ENCODE data around the gene CDK11A.
"Not testable (repeated sequence)": the region's sequence is repeated elsewhere in the genome, so short reads cannot be mapped to it uniquely, and the experiment has no call there.

CDK11A gene

DNA sequence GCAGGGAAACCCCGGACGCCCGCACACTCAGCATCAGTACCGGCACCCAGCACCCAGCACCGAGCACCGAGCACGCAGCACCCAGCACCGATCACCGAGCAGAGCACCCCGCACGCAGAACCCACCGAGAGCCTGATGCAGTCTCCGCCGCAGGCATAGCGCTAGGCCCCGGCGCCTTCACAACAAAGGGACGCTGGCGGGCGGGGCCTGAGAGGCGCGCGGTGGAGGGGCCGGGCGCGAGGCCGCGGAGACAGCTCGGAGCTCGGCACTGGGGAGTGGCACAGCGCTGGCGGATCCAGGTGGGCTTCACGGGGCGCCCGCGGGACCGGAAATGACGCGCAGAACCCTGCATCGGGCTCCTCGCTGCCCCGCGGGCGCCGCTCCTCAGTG, 31.8 kb downstream of the CDK11A start:
- not testable (repeated sequence) for H3K27ac ChIP-seq (ENCODE audit: low read length); H3K9me3 ChIP-seq (ENCODE audit: control insufficient read depth in 1 of 2, low read length in 2 of 2); H3K4me1 ChIP-seq (ENCODE audit: control insufficient read depth in 1 of 2, insufficient read depth in 2 of 2, low read length in 2 of 2); H3K27me3 ChIP-seq (ENCODE audit: low read depth, low read length); H3K36me3 ChIP-seq (ENCODE audit: control insufficient read depth in 1 of 2, insufficient read depth in 2 of 2, low read length in 2 of 2)
- peak overlapping the region in 1 of 2 donors; percentile 55 for H3K4me3 ChIP-seq (ENCODE audit: low read depth in 1 of 2, low read length in 2 of 2)

GRCh38 chr1:1691443-1691842, 32.7 kb downstream of the CDK11A start:
- not testable (repeated sequence) for H3K36me3 ChIP-seq (ENCODE audit: control insufficient read depth in 1 of 2, insufficient read depth in 2 of 2, low read length in 2 of 2); H3K27ac ChIP-seq (ENCODE audit: low read length); H3K9me3 ChIP-seq (ENCODE audit: control insufficient read depth in 1 of 2, low read length in 2 of 2); H3K27me3 ChIP-seq (ENCODE audit: low read depth, low read length); H3K4me3 ChIP-seq (ENCODE audit: low read depth in 1 of 2, low read length in 2 of 2); H3K4me1 ChIP-seq (ENCODE audit: control insufficient read depth in 1 of 2, insufficient read depth in 2 of 2, low read length in 2 of 2)

- H3K27me3 ChIP-seq (ENCODE audit: low read depth, low read length); H3K4me3 ChIP-seq (ENCODE audit: low read depth in 1 of 2, low read length in 2 of 2); H3K9me3 ChIP-seq (ENCODE audit: control insufficient read depth in 1 of 2, low read length in 2 of 2); H3K27ac ChIP-seq (ENCODE audit: low read length); H3K36me3 ChIP-seq (ENCODE audit: control insufficient read depth in 1 of 2, insufficient read depth in 2 of 2, low read length in 2 of 2); H3K4me1 ChIP-seq (ENCODE audit: control insufficient read depth in 1 of 2, insufficient read depth in 2 of 2, low read length in 2 of 2): not testable (repeated sequence)
These were observed 34.6 kb downstream of the CDK11A start for GRCh38 chr1:1689526-1689925.

DNA sequence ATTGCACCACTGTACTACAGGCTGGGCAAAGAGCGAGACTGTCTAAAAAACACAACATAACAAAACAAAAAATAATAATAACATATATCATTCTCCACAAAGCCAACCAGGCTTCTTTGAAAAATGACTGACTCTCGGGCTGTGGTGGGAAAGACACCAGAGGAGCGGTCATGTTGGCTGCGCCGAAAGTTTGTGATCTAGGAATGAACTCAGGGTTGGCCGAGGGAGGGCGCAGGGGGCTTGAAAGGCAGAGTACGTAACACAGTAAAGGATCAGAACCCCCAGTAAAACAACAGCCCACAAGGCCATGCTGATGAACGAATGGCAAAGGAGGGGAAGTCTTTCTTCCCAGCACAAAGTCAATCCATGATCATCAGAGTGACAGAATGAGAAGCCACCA, 36.3 kb downstream of the CDK11A start:
- H3K4me1 ChIP-seq (ENCODE audit: control insufficient read depth in 1 of 2, insufficient read depth in 2 of 2, low read length in 2 of 2) = peaks cover 0 to 8% of the 10 kb centered on the region in 2 donors
- no peaks in the 10 kb centered on the region for H3K36me3 ChIP-seq (ENCODE audit: control insufficient read depth in 1 of 2, insufficient read depth in 2 of 2, low read length in 2 of 2)
- H3K27ac ChIP-seq (ENCODE audit: low read length) = no peak overlapping the region
- H3K4me3 ChIP-seq (ENCODE audit: low read depth in 1 of 2, low read length in 2 of 2) = no peak overlapping the region
- H3K9me3 ChIP-seq (ENCODE audit: control insufficient read depth in 1 of 2, low read length in 2 of 2) = no peaks in the 10 kb centered on the region
- H3K27me3 ChIP-seq (ENCODE audit: low read depth, low read length) = no peaks in the 10 kb centered on the region

DNA sequence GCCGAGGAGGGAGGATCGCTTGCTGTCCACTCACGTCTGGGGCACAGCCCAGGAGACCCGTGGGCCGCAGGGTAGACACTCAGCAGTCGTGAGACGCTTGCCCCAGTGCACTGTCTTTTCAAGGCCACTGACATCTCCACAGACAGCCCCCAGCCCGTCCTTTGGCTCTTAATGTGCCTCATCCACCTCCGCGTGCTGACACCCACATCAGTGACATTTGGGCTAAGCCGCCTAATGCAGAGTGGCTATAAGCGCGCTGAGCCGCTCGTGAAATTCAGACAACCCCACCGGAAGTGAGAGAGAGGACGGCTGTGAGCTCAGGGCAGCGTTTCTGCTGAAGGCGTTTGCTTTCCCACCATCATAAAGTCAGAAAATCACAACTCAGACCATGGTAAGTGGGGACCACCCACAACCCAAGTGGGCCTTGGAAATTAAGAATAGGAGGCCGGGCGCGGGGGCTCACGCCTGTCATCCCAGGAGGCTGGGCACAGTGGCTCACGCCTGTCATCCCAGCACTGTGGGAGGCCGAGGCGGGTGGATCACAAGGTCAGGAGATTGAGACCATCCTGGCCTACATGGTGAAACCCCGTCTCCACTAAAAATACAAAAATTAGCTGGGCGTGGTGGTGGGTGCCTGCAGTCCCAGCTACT, 40.0 kb downstream of the CDK11A start:
- Histone ChIP-seq H3K36me3 (ENCODE audit: control insufficient read depth in 1 of 2, insufficient read depth in 2 of 2, low read length in 2 of 2) (no peaks in the 10 kb centered on the region), H3K27me3 (ENCODE audit: low read depth, low read length) (no peaks in the 10 kb centered on the region), H3K4me3 (ENCODE audit: low read depth in 1 of 2, low read length in 2 of 2) (no peak overlapping the region), H3K9me3 (ENCODE audit: control insufficient read depth in 1 of 2, low read length in 2 of 2) (no peaks in the 10 kb centered on the region), H3K4me1 (ENCODE audit: control insufficient read depth in 1 of 2, insufficient read depth in 2 of 2, low read length in 2 of 2) (peaks cover 0 to 10% of the 10 kb centered on the region in 2 donors), H3K27ac (ENCODE audit: low read length) (no peak overlapping the region)

GRCh38 chr1:1683104-1683905, 40.9 kb downstream of the CDK11A start:
- H3K4me3 ChIP-seq (ENCODE audit: low read depth in 1 of 2, low read length in 2 of 2) = no peak overlapping the region
- no peaks in the 10 kb centered on the region for H3K36me3 ChIP-seq (ENCODE audit: control insufficient read depth in 1 of 2, insufficient read depth in 2 of 2, low read length in 2 of 2)
- no peaks in the 10 kb centered on the region for H3K27me3 ChIP-seq (ENCODE audit: low read depth, low read length)
- peaks cover 0 to 15% of the 10 kb centered on the region in 2 donors for H3K4me1 ChIP-seq (ENCODE audit: control insufficient read depth in 1 of 2, insufficient read depth in 2 of 2, low read length in 2 of 2)
- no peaks in the 10 kb centered on the region for H3K9me3 ChIP-seq (ENCODE audit: control insufficient read depth in 1 of 2, low read length in 2 of 2)
- H3K27ac ChIP-seq (ENCODE audit: low read length) = no peak overlapping the region

GRCh38 chr1:1680912-1681273, 43.3 kb downstream of the CDK11A start:
- Histone ChIP-seq H3K9me3 (ENCODE audit: control insufficient read depth in 1 of 2, low read length in 2 of 2) (no peaks in the 10 kb centered on the region), H3K27ac (ENCODE audit: low read length) (no peak overlapping the region), H3K27me3 (ENCODE audit: low read depth, low read length) (no peaks in the 10 kb centered on the region), H3K4me1 (ENCODE audit: control insufficient read depth in 1 of 2, insufficient read depth in 2 of 2, low read length in 2 of 2) (peaks cover 0 to 20% of the 10 kb centered on the region in 2 donors), H3K4me3 (ENCODE audit: low read depth in 1 of 2, low read length in 2 of 2) (no peak overlapping the region), H3K36me3 (ENCODE audit: control insufficient read depth in 1 of 2, insufficient read depth in 2 of 2, low read length in 2 of 2) (no peaks in the 10 kb centered on the region)

DNA sequence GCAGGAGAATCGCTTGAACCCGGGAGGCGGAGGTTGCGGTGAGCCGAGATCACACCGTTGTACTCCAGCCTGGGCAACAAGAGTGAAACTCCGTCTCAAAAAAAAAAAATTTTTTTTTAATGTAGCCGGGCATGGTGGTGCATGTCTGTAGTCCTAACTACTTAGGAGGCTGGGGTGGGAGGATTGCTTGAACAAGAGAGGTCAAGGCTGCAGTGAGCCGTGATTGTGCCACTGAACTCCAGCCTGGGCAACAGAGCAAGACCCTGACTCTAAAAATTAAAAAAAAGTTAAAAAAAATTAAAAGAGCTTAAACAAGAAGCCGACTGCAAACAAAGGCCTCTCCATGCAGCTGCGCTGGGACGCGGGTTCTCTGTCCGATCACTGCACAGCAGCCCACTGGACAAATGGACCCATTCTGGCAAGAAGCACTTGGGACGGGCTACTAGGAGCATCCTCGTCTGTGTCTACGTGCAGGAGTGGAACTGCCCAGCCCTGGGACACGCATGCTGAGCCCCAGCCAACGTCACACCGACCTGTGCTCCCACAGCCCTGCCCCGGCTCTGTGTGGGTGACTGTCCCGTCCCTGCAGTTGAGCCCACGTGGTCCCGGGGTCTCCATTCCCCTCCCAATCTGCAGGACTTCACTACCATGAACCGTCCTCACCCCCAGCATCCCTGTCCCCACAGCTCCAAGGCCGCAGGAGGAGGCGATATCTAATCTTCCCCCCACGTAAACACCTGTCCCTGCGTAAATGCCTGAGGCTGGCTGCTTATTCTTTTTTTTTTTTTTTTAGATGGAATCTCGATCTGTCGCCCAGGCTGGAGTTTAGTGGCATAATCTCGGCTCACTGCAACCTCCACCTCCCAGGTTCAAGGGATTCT, 43.9 kb downstream of the CDK11A start:
- Histone ChIP-seq H3K9me3 (ENCODE audit: control insufficient read depth in 1 of 2, low read length in 2 of 2) (no peaks in the 10 kb centered on the region), H3K4me3 (ENCODE audit: low read depth in 1 of 2, low read length in 2 of 2) (no peak overlapping the region), H3K27me3 (ENCODE audit: low read depth, low read length) (no peaks in the 10 kb centered on the region), H3K27ac (ENCODE audit: low read length) (no peak overlapping the region), H3K36me3 (ENCODE audit: control insufficient read depth in 1 of 2, insufficient read depth in 2 of 2, low read length in 2 of 2) (no peaks in the 10 kb centered on the region), H3K4me1 (ENCODE audit: control insufficient read depth in 1 of 2, insufficient read depth in 2 of 2, low read length in 2 of 2) (peaks cover 0 to 20% of the 10 kb centered on the region in 2 donors)

DNA sequence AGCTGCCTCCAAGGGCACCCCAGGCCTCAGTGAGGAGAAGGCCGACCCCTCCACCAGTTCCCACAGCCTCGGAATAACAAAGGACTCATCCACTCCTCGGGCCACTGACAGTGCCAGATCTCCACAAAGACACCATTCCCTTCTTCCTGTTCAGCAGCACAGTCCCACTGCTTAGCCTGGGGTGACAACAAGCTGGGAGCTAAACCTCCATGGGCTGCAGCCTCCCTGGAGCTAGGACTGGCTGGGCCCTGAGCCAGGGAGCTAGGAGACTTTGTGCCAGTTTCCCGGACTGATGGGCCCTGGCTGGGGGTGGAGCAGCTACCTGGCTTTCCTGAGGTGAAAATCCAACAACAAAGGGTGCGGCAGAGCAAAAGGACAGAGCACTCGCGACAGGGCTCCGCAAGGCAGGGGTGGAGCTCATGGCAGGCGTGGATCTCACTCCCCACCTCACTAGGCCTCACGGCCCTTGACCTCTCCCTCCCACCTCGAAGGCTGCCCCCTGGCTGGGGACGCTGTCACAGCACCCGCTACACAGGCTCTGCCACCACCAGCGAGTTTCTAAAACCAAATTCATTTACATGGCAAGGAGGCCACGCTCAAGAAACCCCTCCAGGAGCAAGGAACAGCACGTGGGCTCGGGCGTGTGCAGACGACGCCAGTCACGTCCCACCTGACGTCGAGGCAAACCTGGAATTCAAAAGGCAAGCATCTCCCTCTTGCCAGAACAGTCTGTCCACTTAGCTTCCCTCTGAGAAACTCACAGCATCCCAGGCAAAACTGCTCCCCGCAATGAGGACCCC, 45.4 kb downstream of the CDK11A start:
- Histone ChIP-seq H3K4me3 (ENCODE audit: low read depth in 1 of 2, low read length in 2 of 2) (no peak overlapping the region), H3K27me3 (ENCODE audit: low read depth, low read length) (no peaks in the 10 kb centered on the region), H3K4me1 (ENCODE audit: control insufficient read depth in 1 of 2, insufficient read depth in 2 of 2, low read length in 2 of 2) (peaks cover 0 to 20% of the 10 kb centered on the region in 2 donors), H3K27ac (ENCODE audit: low read length) (peak overlapping the region; percentile 65), H3K9me3 (ENCODE audit: control insufficient read depth in 1 of 2, low read length in 2 of 2) (no peaks in the 10 kb centered on the region), H3K36me3 (ENCODE audit: control insufficient read depth in 1 of 2, insufficient read depth in 2 of 2, low read length in 2 of 2) (no peaks in the 10 kb centered on the region)

DNA sequence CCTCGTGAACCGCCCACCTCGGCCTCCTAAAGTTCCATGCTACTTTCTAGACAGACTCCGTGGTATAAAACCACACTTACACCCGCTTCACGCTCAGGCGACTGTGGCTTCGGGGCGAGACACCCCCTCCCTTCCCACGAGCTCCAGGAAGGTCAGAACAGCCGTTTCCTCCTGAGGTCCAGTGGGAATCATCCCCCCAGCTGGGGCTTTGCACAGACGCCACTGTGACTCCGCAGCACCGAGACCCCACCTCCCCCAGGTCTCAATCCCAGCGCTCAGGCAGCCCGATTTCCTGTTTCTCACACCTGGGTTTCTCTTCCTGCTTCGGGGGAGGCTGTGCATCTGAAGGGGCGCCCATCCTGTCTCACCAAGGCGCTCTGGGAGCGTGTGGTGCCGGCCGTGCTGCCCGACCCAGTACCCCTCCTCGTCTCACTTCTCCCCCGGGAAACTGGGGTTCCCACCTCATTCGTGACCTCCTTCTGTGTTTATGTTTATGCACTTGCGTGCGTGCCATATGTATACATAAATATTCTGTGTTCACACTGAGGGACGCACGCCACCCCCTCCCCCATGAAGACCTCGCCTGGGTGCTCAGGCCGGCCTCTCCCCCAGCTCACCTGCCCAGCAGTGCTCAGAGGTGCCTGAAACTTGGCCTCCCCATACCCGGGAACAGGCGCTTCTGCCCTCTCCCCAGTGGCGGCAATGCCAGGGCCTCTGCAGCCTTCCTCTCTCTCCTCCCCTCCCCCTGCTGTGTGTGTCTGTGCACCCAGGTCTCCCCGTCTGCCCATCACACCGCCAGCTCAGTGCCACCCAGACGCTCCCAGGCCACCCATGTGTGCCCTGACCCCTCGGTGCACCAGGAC, 46.2 kb downstream of the CDK11A start:
- H3K27me3 ChIP-seq (ENCODE audit: low read depth, low read length) = no peaks in the 10 kb centered on the region
- peaks cover 0 to 13% of the 10 kb centered on the region in 2 donors for H3K4me1 ChIP-seq (ENCODE audit: control insufficient read depth in 1 of 2, insufficient read depth in 2 of 2, low read length in 2 of 2)
- H3K36me3 ChIP-seq (ENCODE audit: control insufficient read depth in 1 of 2, insufficient read depth in 2 of 2, low read length in 2 of 2) = no peaks in the 10 kb centered on the region
- H3K9me3 ChIP-seq (ENCODE audit: control insufficient read depth in 1 of 2, low read length in 2 of 2) = no peaks in the 10 kb centered on the region
- H3K27ac ChIP-seq (ENCODE audit: low read length) = peak overlapping the region; percentile 65
- H3K4me3 ChIP-seq (ENCODE audit: low read depth in 1 of 2, low read length in 2 of 2) = no peak overlapping the region

All from muscle layer of duodenum (tissue), 2 donors.